GM19035 (cell line): ENCODE results near the gene THBD.
"Not testable (repeated sequence)": the region's sequence is repeated elsewhere in the genome, so short reads cannot be mapped to it uniquely, and the experiment has no call there.

Experiments used
- ATAC-seq: cut with Tn5 transposase; IDR thresholded peaks from one replicate; pipeline ENCODE4 v1.9.1; 2021; ENCODE audit not compliant: unreplicated experiment

THBD gene

DNA sequence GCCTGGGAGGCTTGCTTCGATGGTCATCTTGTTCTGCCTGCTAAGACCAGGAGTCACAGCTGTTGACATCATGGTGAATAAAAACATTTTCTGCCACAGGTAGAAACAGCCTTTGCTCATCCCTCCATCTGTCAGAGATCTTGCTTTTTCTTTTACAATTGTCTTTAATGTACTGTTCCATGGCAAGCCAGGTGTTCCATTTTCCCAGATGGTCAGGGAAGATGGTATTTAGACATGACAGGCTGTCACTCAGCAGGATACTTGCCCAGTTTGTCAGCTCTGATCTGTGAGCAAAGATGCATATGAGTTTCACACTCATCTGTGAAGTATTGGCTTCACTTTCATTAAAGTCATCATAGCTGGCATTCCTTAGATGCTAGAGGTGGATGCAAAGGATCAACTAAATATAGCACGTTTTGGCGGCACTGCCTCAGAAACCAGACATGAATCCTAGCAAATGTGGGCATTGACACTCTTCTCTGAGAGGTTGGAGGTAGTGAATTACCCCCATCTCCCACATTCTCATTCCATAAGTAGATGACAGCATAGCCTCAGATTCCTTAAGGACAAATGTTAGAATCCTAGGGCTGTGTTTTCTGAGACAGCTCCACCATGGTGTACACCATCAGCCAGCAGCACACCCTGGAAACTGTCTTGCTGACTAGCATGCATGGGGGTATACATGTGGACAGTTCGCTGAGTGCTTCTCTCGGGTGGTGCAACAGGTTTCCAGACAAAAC is 10.2 kb downstream of the THBD start:
- no peak for ATAC-seq

DNA sequence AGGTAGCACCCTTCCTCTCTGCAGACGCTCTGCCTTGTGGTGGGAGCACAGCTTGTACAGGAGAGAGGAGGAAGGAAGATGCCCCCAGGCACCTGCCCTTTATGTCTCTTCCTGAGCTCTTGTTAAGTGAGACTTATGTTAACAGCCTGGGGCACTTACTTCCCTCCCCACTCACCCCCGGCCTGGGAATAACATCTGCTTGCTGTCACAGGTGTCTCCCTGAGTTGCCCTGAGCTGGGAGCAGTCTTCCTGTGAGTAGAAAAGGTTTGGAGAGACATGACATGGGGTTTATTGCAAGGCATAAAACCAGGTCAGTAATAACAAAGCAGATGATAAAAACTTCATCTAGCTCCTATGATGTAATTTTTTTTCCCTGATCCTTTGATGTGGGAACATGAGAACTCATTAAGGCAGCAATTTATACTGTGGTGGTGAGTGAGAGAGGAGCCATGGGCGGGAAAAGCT is 12.4 kb downstream of the THBD start:
- no peak for ATAC-seq

DNA sequence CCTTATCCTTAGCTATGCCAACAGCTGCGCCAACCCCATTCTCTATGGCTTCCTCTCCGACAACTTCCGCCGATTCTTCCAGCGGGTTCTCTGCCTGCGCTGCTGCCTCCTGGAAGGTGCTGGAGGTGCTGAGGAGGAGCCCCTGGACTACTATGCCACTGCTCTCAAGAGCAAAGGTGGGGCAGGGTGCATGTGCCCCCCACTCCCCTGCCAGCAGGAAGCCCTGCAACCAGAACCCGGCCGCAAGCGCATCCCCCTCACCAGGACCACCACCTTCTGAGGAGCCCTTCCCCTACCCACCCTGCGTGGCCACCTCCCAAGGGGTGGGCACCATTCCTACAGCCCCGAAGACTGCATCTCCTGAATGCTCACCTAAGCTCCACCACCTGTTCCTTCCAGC is 13.1 kb downstream of the THBD start:
- ATAC-seq: no peak

DNA sequence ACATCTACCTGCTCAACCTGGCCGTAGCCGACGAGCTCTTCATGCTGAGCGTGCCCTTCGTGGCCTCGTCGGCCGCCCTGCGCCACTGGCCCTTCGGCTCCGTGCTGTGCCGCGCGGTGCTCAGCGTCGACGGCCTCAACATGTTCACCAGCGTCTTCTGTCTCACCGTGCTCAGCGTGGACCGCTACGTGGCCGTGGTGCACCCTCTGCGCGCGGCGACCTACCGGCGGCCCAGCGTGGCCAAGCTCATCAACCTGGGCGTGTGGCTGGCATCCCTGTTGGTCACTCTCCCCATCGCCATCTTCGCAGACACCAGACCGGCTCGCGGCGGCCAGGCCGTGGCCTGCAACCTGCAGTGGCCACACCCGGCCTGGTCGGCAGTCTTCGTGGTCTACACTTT is 13.7 kb downstream of the THBD start:
- ATAC-seq: no peak

DNA sequence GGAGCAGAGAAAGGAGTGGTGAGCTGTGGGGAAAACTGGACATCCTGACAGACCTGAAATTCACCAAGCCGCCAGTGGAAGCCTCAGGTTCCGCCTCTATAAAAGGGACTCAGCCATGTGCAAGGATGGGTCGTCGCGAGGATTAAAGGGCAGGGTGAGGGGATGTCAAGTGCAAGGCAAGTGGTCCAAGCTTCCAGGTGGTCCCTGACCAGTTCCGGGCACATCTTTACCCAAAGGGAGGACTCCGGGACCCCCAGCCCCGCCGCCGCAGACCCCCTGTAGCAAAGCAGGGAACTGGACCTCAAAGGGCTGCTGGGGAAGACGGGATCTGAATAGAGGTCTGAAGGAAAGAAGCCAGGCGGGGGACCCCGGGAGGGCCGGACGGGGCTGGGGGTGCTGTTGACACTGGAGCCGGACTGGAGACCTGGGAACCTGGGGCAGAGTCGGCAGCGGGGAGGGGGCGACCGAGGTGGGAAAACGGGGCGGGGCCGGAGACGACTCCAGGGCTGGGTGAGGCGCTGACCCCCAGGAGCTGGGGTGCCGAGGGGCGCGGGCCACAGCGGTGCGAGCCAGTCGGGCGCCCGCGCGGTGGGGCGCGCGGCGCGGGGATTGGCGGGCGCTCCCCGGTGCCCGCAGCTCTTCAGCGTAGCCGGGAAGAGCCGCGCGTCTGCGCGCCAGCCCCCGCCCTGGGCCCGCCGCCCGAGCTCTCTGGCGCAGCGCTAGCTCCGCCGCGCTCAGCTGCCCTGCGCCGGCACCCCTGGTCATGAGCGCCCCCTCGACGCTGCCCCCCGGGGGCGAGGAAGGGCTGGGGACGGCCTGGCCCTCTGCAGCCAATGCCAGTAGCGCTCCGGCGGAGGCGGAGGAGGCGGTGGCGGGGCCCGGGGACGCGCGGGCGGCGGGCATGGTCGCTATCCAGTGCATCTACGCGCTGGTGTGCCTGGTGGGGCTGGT is 14.5 kb downstream of the THBD start, which contains the start of gene SSTR4:
Gene SSTR4 (plus strand): TSS at position 592 of the 951 bp plus-strand sequence. CDS start 172 bp downstream, at position 764.
- no peak for ATAC-seq

DNA sequence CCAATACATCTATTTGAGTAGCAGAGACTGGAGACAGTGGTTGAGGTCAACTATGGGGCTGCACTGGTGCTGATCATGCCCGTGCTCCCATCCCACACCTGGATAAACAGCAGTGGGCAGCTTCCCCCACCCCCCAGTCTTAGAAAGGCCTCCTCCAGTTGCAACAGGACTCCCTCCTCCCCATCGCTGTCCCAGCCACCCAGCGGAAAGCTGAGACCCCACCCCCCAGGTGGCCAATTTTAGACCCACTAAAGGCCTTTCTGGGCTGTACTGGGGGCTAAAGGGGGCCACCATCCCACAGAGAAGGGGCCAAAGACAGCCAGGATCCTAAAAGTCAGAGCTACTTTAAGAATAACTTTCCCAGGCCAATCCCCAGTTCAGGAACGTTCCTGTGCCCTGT is 15.6 kb downstream of the THBD start:
- ATAC-seq: no peak

DNA sequence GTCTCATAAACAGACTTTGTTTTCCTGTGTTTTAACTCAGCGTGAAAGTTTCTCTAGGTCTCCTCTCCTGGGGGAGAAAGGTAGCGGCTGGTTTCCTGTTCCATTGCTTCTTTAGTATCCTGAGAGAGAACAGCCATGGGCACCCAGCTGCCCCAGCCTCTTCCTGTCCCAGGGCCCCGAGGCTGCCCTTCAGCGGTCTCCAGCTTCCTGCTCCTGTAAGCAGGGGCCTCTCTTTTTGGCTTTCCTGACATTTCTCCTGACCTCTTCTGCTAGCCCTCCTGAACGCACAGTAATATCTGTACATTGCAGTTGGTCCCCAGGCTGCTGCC is 16.8 kb downstream of the THBD start:
- no peak for ATAC-seq

DNA sequence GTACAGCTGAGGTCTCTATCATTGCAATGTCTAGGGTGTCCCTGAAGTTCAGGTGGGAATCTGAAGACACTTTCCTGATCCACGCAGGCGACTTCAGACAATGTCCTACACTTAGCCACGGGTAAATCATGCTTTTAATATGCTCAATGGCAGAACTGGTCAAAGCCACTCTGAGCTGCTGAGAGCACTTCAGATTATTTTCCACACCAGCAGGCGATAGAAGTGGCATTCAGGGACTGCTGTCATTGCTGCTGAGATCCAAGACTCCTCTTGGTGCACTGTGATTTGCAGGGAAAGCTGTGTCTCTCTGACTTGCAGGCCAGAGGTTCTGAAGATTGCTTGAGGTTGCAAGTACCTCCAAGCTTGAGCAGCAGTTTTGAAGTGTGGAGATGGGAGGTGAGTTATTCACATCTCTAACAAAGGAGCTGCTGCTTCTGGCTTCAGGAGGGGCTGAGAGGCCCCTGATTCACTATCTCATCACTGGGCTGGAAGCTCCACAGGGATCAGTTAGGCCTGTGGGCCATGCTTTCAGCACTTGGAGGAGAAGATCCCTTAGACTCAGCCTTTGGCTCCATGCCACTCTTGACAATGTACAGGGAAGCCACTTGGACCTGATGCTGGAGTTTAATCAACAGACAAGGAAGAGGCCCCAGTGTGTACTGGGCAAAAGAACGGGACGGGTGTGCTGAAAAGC is 17.3 kb downstream of the THBD start:
- ATAC-seq: no peak

DNA sequence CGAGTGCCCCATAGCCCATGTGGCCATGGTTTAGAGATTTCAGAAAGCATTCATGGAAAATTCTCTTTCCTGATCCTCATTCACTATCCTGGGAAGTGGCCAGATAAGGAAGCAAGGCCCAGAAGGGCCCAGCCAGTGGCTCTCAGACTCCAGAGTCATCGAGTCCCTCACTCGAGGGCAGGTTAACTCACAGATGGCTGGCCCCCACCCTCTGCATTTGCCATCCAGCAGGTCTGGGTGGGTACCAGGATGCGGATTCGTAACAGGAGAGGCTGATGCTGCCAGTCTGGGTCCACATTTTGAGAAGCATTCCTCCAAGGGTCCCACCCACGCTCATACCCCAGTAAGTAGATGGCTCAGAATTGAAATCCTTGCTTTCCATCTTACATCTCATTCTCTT is 18.1 kb downstream of the THBD start:
- no peak for ATAC-seq

DNA sequence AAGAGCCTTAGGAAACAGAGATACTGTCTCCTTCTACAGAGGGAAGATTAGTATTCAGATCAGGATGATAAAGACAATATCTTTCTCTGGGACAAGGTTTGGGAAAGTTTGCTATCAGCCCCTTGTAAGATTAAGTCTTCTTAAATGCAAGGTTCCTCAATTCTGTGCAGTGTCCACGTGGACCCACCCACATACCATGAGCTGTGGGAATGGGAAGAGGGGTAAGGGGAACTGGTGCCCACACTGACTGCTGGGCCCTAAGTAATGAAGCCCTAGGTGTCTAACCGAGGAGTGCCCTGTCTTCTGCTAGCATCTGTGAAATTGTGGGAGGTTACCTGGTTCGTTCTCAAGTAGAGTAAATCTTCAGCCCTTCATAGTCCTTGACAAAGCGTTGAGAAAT is 20.1 kb downstream of the THBD start:
- ATAC-seq: no peak

DNA sequence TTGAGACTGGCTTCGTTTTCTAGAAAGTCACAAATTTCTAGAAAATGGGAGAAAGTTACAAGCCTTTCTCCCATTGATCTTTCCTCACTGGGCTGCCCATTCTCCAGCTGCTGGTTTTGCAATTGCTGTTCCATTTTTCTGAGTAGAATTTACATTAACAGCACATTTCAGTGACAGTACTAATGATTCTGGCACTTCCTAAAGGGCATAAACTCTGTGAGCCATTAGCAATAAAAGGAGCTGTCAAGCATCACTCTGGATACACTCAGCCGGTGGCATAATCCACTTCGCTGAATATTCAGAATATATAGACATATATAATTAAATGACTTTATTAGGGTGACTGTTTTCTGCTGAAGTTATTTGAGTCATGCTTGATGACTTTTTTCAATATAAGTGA is 21.1 kb downstream of the THBD start:
- ATAC-seq: no peak

DNA sequence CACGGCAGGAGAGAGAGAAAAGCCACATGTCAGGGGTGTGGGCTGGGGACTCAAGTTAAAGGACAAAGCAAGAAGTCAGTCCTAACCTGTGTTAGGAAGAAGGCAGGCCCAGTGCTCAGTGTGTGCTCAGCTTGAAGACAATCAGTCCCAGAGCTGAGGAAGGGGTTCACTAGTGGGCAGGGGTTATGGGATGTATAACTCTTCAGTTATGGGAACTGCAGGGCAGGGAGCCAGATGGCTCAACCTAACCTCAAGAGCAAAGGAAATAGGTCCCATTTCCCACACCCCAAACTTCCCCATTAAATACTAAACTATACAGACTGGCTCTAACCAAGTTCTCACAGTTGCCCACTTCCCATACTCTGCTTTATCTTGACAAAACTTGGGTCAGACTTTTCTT is 21.8 kb downstream of the THBD start:
- no peak for ATAC-seq

DNA sequence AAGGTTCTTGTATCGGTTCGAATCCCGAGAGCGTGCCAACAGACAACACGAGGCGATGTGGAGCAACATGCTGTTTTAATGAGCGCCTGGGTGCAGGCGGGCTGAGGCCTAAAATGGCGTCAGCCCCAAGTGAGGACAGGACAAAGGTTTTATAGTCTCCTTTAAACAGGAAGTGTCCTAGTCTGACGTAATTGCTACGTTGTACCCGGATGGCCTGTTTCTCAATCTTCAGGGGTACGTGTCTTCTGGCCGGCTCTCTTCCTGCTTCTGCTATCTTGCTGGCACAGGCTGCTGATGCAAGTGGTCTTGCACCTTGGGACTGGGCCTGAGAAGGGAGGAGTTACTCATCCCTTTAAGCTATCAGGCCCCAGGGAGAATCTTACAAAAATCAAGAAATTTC is 24.0 kb downstream of the THBD start:
- ATAC-seq: not testable (repeated sequence)

DNA sequence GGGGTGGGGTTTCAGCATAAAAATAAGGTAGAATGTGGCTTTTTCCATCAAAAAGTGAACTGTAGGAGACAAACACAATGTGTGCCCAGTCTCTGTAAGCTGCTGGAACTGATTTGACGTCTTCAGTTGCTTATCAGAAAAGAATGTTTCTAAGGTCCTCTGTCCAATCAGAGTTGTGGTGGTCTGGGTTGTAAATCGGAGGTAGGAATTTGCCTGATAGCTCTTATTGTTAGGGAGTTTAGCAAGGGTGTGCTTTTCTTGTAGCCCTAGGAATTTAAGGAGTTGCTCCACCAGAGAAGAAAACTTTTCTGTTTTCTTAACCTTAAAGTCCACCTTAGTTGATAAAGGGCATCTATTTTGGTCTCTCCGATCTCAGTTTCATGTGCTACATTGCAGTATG is 24.8 kb downstream of the THBD start:
- ATAC-seq: no peak

DNA sequence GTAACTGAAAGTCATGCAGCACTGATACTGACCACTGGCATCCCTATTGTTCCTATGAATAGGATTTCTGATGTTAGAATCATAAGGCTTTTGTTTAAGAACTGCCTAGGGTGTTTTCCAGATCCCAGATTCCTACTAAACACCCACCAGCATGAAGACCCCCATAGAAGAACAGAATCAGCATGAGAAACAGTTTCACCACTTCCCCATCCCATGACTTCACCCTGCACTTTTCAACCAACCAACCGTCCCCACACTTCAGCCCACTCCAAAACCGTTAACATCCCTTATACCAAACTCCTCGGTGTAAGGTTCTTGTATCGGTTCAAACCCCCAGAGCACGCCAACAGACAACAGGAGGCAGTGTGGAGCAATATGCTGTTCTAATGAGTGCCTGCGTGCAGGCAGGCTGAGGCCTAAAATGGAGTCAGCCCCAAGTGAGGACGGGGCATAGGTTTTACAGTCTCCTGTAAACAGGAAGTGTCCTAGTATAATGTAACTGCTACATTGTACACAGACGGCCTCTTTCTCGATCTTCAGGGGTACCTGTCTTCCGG is 25.8 kb downstream of the THBD start:
- no peak for ATAC-seq

DNA sequence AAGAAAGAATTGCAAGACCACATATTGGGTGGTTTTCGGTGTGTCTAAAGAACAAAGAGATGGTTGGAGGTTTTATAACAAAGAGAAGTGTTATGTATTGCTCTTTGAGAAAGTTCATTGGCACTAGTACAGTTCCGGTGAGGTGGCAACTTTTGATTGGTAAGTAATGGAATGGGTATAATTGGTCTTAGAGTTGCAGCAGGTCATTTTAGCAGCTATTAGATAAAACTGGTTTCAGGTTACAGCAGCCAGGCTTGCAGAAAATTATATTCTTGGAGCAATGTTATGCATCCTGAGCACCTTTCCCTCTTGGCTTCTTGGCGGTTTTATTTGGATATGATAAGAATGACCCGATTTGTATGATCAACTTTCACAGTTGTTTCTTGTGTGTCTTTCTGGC is 26.6 kb downstream of the THBD start:
- no peak for ATAC-seq

DNA sequence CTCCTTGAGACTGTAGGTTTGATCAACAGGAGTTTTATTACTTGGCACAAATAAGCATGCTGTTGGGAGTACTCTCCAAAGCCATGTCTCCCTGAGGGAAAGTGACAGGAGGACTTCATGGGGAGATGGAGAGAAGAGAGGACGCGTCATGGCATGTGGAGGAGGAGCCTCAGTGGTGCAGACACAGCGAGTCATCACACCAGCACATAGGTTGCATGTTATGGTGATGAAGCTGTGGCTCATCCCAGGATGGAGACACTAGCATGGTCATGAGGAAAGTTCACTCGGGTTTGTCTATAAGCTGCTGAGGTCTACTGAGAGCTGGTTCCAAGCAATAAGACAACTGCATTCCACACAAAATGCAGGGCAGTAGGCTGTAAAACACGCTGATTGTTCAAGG is 27.5 kb downstream of the THBD start:
- no peak for ATAC-seq

DNA sequence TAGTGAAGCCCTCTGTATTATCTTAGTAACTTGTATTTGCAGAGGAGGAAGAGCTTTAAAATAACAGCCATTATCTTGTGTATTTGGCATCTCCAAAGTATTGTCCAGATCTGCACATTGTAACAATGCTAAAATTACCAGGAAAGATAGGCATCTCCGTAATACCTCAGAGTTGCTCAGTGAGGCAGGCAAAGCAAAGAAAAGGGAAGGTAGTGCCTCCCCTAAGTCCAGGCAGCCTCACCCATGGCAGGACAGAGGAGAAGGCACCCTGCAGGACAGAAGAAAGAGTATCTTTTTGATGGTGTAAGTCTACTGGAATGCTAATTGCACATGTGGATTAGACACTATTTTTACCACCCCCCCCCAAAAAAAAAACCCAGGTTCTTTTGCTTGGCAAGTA is 27.9 kb downstream of the THBD start:
- no peak for ATAC-seq

DNA sequence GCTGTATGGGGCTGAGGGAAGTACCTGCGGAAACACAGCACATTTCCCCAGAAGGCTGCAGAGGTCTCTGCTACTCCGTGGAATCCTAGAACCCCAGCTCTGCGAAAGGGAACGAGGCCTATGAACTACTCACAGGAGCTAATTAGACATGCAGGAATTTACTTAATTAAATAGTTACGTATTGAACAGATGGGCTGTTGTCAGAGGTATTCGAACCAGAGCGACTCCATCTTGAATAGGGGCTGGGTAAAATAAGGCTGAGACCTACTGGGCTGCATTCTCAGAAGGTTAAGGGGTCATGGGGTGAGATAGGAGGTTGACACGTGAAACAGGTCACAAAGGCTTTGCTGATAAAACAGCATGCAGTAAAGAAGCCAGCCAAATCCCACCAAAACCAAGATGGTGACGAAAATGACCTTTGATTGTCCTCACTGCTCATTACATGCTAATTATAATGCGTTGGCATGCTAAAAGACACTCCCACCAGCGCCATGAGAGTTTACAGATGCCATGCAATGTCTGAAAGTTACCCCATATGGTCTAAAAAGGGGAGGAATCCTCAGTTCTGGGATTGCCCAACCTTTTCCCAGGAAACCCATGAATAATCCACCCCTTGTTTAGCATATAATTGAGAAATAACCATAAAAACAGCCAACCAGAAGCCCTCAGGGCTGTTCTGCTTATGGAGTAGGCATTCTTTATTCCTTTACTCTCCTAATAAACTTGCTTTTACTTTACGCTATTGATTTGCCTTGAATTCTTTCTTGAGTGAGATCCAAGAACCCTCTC is 29.0 kb downstream of the THBD start:
- ATAC-seq: no peak

DNA sequence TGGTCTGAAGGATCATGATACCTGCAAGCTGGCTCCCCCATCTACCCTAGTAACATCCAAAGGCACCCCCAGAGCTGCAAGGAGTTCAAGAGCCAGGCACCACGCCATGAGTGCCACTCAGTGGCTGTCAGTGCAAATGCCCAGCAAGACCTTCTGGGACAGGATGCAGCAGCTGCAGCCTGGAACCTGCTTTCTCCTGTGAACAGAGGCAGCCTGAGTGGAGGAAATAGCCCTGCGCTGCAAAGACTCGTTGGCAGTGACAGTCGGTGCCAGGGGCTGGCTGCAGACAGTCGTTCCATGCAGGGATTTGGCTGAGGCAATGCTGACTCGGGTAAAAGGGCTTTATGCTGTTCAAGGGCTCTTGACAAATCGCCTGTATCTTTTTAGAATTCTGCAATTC is 30.1 kb downstream of the THBD start:
- ATAC-seq: no peak

DNA sequence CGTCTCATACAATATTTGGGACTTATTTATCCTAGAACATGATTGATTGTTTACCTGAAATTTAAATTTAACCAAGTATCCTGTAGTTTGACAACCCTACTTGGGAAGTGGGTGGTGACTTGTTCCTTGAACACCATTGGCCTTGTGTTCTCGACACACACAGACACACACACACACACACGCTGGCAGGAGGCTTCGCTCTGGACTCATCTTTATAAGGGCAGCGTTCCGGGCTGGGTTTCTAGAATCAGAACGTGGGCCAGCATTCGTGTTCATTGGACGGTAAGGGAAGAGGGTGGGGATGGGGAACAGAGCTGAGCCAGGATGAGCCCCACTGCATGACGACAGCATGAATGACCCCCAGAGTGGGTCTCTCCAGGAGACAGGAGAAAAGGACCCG is 30.5 kb downstream of the THBD start:
- ATAC-seq: no peak
